Pancreas (tissue), 10 donors: ENCODE data around the gene BTBD16. TPM values are rescaled to one million over a fixed set of nuclear protein-coding genes. Genes with fewer than 3 reads are reported as not detected.
A peak's percentile ranks its signal among the peaks of the same experiment; 100 is the strongest.

Experiments used
- ATAC-seq, 4 donors: fragments of 200-7000 bp; cut with Tn5 transposase; one replicate each; pipeline versions ENCODE4 v1.8.0 to v1.9.1; 2020; ENCODE audit warnings: mild to moderate bottlenecking in 4 of 4, moderate library complexity in 4 of 4
- DNase-seq, 6 donors: peaks; one replicate each; pipeline ENCODE4 v3.0.0-alpha.2; 2020
- FAIRE-seq: peaks from 2 replicates; lab custom pipeline; 2012; peaks lifted over from hg19 to GRCh38; lab: Jason Lieb, UNC
- H3K27ac ChIP-seq, 4 donors: fragments of 200-600 bp; sonication (generic); 1 replicate in 3 of 4; 2 replicates in 1 of 4; pipeline versions ENCODE4 v1.5.0 to v1.8.0; 2020
- H3K27me3 ChIP-seq, 4 donors: fragments of 200-600 bp; one replicate each; pipeline ENCODE4 v1.8.0; 2021
- H3K36me3 ChIP-seq, 3 donors: fragments of 200-600 bp; sonication (generic) in 1 of 3; one replicate each; pipeline versions ENCODE4 v1.5.0 to v1.8.0; 2020 to 2021
- H3K4me1 ChIP-seq, 3 donors: fragments of 200-600 bp; one replicate each; pipeline ENCODE4 v1.8.0; 2021
- H3K4me3 ChIP-seq, 4 donors: fragments of 200-600 bp; sonication (generic) in 2 of 4; one replicate each; pipeline versions ENCODE4 v1.5.0 to v1.8.0; 2020 to 2021
- H3K9me3 ChIP-seq, 4 donors: fragments of 200-600 bp; one replicate each; pipeline ENCODE4 v1.8.0; 2021
- WGBS, 2 donors: extraction: QIAGEN DNeasy Blood & Tissue Kit; methylation state at CpG; one replicate each; pipeline ENCODE4 v1.1.7; 2013; 5-methylcytosine and 5-hydroxymethylcytosine counted together
- intact Hi-C, 3 donors: fragments of 100-400 bp; cut with DNase I; formaldehyde crosslinking; loops; one replicate each; pipeline versions ENCODE4 v1.11.1 to v1.14.2; 2022
- polyA plus RNA-seq, 2 donors: library from polyadenylated mRNA; stranded (reverse); fragments of 200-250 nt; gene quantifications; one replicate each; pipeline ENCODE4 v1.2.3, GENCODE V29; 2013
- total RNA-seq, 6 donors: library from RNA; stranded (reverse); fragmentation: NEBNext Ultra II Directional in 4 of 6; extraction: Animal tissue kit (Norgen Biotek cat#: 25700) in 4 of 6; gene quantifications; one replicate each; pipeline versions ENCODE4 v1.2.1 to v1.2.4, GENCODE V29; 2021 to 2023
- TF ChIP-seq, protein P1 (sequence below), 4 donors: fragments of 200-600 bp; sonication (generic) in 3 of 4; IDR thresholded peaks; one replicate each; pipeline versions ENCODE4 v1.5.0 to v1.8.0; 2021; ENCODE audit warnings: antibody characterized with exemption in 4 of 4
- donor health status: healthy with polysubstance abuse.
- donor health status: DM: no; HTN: no; CAD: no; lungs with moderate emphysema.
- donor health status: DM: no; HTN: no; CAD: no.
- donor health status: control.
- donor health status: control.
- donor health status: Bipolar disorder and iron deficiency.
- donor health status: DM: yes; HTN: yes; CAD: no.
- donor health status: DM: no; HTN: no; CAD: no.
- donor health status: DM: no; HTN: no; CAD: no.
- donor health status: DM: yes; HTN: yes; CAD: no.

BTBD16 gene
- total and polyA plus RNA-seq, 8 donors = 0.14 to 0.52 (median 0.34) TPM; not detected in 3

DNA sequence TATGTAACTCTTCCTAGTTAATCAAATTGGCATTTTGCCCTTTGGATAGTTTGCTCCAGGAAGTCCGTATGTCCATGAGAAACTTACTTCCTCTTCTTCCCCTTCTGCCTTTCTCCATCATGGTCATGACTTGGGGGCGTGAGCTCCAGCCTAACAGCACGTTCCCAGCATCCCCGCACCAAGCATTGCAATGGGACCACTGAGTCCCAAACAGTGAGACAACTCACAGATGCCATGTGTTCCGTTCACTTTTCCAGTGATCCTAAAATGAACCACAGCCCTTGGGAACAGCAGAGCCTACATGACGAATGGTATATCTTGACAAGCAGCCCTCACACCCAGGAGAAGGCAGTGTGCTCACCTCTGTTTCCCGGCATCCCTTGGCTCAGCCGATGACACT lies 10.7 kb downstream of the BTBD16 start:
- no peaks in the 10 kb centered on the region for H3K4me1 ChIP-seq
- DNase-seq (no peak), ATAC-seq (no peak), FAIRE-seq (no peak)
- TF ChIP-seq, protein P1, sequence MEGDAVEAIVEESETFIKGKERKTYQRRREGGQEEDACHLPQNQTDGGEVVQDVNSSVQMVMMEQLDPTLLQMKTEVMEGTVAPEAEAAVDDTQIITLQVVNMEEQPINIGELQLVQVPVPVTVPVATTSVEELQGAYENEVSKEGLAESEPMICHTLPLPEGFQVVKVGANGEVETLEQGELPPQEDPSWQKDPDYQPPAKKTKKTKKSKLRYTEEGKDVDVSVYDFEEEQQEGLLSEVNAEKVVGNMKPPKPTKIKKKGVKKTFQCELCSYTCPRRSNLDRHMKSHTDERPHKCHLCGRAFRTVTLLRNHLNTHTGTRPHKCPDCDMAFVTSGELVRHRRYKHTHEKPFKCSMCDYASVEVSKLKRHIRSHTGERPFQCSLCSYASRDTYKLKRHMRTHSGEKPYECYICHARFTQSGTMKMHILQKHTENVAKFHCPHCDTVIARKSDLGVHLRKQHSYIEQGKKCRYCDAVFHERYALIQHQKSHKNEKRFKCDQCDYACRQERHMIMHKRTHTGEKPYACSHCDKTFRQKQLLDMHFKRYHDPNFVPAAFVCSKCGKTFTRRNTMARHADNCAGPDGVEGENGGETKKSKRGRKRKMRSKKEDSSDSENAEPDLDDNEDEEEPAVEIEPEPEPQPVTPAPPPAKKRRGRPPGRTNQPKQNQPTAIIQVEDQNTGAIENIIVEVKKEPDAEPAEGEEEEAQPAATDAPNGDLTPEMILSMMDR (IDR thresholded peaks at IDR 0.05) = no peak
- no peak overlapping the region for H3K4me3 ChIP-seq
- intact Hi-C loops = no loop called here
- no peak overlapping the region for H3K27ac ChIP-seq
- 79 to 85% methylated on average over 8 of the region's 8 CpGs for WGBS, 2 donors
- H3K9me3 ChIP-seq = no peaks in the 10 kb centered on the region
- H3K36me3 ChIP-seq = no peaks in the 10 kb centered on the region
- no peaks in the 10 kb centered on the region for H3K27me3 ChIP-seq

GRCh38 chr10:122282253-122282671 lies 11.2 kb downstream of the BTBD16 start:
- 72 to 82% methylated on average over 9 of the region's 9 CpGs for WGBS, 2 donors
- no peak for FAIRE-seq
- Histone ChIP-seq H3K36me3 (no peaks in the 10 kb centered on the region), H3K27ac (no peak overlapping the region), H3K9me3 (no peaks in the 10 kb centered on the region), H3K4me1 (no peaks in the 10 kb centered on the region), H3K4me3 (no peak overlapping the region), H3K27me3 (no peaks in the 10 kb centered on the region)
- intact Hi-C loops = no loop called here
- TF ChIP-seq, protein P1 (IDR thresholded peaks at IDR 0.05) = no peak
- DNase-seq = no peak
- no peak for ATAC-seq

- H3K27ac ChIP-seq = no peak overlapping the region
- H3K4me1 ChIP-seq = no peaks in the 10 kb centered on the region
- ATAC-seq (no peak), DNase-seq (no peak), FAIRE-seq (no peak)
- H3K9me3 ChIP-seq = no peaks in the 10 kb centered on the region
- WGBS, 2 donors = 70 to 81% methylated on average over 7 of the region's 7 CpGs
- intact Hi-C loops = no loop called here
- H3K36me3 ChIP-seq = no peaks in the 10 kb centered on the region
- TF ChIP-seq, protein P1 (IDR thresholded peaks at IDR 0.05) = no peak
- H3K27me3 ChIP-seq = no peaks in the 10 kb centered on the region
- H3K4me3 ChIP-seq = no peak overlapping the region
Measured at GRCh38 chr10:122282909-122283308, 11.8 kb downstream of the BTBD16 start.

DNA sequence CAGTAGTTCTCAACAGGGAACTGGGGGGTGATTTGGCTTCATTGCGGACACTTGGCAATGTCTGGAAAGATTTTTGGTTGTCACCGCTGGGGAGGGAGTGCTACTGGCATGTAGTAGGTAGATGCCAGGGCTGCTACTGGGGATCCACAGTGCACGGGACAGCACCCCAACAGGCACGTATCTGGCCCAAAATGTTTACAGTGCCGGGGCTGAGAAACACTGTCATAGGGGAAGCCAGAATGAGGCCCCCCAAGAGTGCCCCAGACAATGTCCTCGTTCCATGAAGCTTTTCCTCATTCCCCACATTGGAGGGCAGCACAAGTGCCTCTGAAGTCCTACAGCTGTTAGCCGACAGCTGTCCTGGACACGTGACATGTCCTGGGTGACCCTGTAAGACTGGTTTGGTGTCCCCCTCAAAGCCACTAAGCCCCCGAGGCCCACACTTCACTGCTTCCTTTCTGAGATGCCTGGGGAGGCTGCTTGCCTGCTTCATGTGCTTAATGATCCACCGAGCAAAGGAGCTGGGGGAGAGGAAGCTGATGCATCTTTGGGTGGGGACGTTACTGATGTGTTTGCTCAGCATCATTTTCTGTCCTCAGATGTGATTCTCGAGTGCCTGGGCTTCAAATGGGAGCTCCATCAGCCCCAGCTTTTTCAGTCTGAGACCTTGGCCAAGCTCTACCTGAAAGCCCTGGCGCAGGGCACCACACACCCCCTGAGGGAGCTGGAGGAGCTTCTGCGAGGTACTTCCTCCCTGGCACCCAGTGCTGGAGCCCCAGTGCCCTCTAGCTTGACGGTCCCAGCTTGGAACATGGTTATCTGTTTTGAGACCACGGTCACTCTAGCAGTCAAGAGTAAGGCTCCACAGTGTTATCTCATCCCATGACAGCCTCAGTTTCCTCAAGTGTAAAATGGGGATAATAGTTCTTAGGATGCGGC lies 14.7 kb downstream of the BTBD16 start:
- TF ChIP-seq, protein P1 (IDR thresholded peaks at IDR 0.05) = no peak
- DNase-seq = no peak
- Histone ChIP-seq H3K4me1 (no peaks in the 10 kb centered on the region), H3K27ac (no peak overlapping the region), H3K4me3 (no peak overlapping the region), H3K36me3 (no peaks in the 10 kb centered on the region), H3K27me3 (no peaks in the 10 kb centered on the region), H3K9me3 (no peaks in the 10 kb centered on the region)
- no peak for ATAC-seq
- 67 to 72% methylated on average over 17 of the region's 17 CpGs for WGBS, 2 donors
- intact Hi-C loops = no loop called here
- no peak for FAIRE-seq

- Histone ChIP-seq H3K36me3 (no peaks in the 10 kb centered on the region), H3K9me3 (no peaks in the 10 kb centered on the region), H3K27ac (no peak overlapping the region), H3K4me1 (no peaks in the 10 kb centered on the region), H3K4me3 (no peak overlapping the region), H3K27me3 (no peaks in the 10 kb centered on the region)
- FAIRE-seq (no peak), DNase-seq (no peak), ATAC-seq (peak in 2 of 4 donors; percentile 53 to 56)
- WGBS, 2 donors = 75 to 79% methylated on average over 7 of the region's 7 CpGs
- TF ChIP-seq, protein P1 (IDR thresholded peaks at IDR 0.05) = no peak
- intact Hi-C loops = no loop called here
Measured at GRCh38 chr10:122286867-122287266, 15.8 kb downstream of the BTBD16 start.
